ENCODE measurements around the gene FARS2.

The FARS2 gene

DNA sequence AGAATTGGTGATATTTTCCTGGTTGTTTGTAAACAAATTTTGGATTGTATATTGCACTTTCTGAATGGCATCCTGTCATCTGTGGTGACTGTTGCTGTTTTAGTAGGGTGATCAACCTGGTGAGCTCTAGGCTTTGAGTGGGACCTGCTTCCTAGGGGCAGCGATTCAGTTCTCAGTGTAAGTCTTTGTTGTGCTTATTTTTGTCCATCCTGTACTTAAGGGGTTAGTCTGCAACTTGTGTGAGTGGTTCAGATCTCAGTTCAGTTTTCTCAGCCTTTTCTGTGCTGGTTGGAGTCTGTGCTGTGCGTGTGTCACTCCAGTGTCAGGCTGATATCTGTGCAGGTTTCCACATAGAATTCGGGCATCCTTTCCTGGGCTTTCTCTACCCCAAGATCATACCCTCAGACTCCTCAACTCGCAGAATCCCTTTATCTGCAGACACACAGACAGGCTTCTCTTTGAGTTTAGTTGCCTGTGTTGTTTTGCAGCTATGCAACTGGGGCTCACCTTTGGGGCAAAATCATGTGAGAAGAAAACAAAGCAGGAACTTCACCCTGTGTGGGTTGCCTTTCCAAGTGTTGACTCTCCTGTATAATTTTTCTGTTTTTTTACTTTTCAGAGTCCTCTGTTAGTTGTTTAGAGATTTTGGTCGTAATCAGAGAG, 177.7 kb downstream of the FARS2 start:
- peaks cover 4% of the 10 kb centered on the region for H3K9me3 Mint-ChIP-seq
- H3K27me3 Mint-ChIP-seq, result no peaks in the 10 kb centered on the region
- H3K4me3 Mint-ChIP-seq, result no peak overlapping the region
- H3K4me1 Mint-ChIP-seq, result peaks cover 14% of the 10 kb centered on the region
- no peak for DNase-seq (ENCODE audit: low spot score in 2 of 2)
- H3K36me3 Mint-ChIP-seq, result peaks cover 35% of the 10 kb centered on the region
- ATAC-seq (ENCODE audit: low read depth), result no peak
- no peak overlapping the region for H3K27ac Mint-ChIP-seq

DNA sequence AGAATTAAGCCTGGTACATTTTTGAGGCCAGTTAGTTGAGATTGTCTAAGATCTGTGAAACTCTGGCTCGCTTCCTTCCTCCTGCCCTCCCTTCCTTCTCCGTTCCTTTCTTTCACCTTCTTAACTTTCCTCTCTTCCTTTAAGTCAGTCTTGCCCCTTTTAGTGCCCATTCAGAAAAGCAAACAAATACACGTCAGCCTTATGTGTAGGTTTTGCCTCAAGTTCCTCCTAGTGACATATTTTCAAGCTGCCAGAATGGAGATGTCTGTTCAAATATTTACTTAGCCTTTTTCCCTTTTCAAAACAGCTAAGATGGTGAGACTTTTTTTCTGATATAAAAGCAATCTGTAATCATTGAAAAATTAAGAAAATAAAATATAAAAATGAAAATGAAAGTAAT, 178.4 kb downstream of the FARS2 start:
- no peak overlapping the region for H3K27ac Mint-ChIP-seq
- peaks cover 14% of the 10 kb centered on the region for H3K4me1 Mint-ChIP-seq
- no peak for ATAC-seq (ENCODE audit: low read depth)

DNA sequence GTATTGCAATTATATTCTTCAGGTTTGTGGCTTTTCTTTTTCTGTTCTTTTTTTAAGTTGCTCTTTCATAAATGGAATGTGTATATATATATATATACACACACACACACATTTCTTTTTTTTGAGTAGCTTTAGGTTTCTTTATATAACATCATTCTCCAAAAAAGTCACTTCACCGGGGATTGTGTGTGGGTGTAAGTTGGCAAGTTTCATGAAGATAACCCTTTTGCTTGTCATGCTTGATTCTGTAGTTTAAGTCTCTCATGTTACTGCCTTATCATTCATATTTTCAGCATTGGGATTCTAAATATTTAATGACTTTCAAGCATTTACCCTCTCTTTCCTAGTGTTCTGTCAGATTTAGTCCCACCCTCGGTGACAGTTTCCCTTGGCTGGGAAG, 181.0 kb downstream of the FARS2 start:
- Mint-ChIP-seq H3K27me3 (no peaks in the 10 kb centered on the region), H3K9me3 (no peaks in the 10 kb centered on the region), H3K27ac (peak overlapping the region; percentile 67), H3K36me3 (peaks cover 20% of the 10 kb centered on the region), H3K4me1 (peaks cover 14% of the 10 kb centered on the region), H3K4me3 (no peak overlapping the region)
- DNase-seq (ENCODE audit: low spot score in 2 of 2), result no peak
- ATAC-seq (ENCODE audit: low read depth), result no peak

More for the DNA sequence above, 178.4 kb downstream of the FARS2 start:
- peaks cover 4% of the 10 kb centered on the region for H3K9me3 Mint-ChIP-seq
- no peak for DNase-seq (ENCODE audit: low spot score in 2 of 2)
- peaks cover 32% of the 10 kb centered on the region for H3K36me3 Mint-ChIP-seq
- H3K27me3 Mint-ChIP-seq, result no peaks in the 10 kb centered on the region
- no peak overlapping the region for H3K4me3 Mint-ChIP-seq

DNA sequence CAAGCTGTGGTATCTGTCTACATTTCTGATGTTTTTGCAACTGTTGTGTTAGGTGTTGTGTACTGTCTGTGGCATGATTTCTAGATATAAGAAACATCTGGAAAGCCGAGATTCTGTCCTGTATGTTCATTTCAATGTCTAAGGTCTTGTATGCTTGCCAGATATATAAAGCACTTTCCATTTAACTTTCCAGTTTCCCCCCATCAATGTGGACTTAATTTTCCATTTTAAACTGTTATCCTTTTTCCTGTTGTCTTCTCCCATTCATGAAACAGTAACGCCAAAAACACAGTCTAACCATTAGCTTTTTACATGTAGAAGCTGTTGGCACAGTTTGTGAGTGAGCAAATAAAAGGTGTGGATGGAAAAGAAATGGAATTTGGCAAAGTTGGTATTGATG, 181.6 kb downstream of the FARS2 start:
- Mint-ChIP-seq H3K4me3 (no peak overlapping the region), H3K36me3 (peaks cover 17% of the 10 kb centered on the region), H3K9me3 (no peaks in the 10 kb centered on the region), H3K27me3 (no peaks in the 10 kb centered on the region), H3K4me1 (peaks cover 14% of the 10 kb centered on the region), H3K27ac (peak overlapping the region; percentile 67)
- no peak for ATAC-seq (ENCODE audit: low read depth)
- DNase-seq (ENCODE audit: low spot score in 2 of 2), result no peak

DNA sequence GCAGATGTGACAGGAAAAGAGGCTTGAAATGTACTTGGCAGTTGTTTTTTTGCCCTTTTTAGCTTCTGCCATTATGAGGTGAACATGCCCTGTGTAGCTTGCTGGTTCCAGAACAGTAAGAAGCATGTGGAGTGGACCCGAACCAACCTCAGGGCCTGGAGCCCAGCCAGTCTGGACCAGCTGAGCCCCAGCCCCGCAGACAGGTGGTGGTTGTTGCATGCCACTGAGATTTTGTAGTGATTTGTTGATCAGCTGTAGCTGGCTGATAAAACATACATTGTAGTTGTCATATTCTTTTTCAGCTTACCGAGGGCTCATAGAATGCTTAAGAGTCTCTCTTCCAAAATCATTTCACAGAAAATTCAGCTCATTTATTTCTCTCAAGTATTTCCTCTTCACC, 182.2 kb downstream of the FARS2 start:
- H3K9me3 Mint-ChIP-seq, result no peaks in the 10 kb centered on the region
- no peaks in the 10 kb centered on the region for H3K27me3 Mint-ChIP-seq
- no peak for ATAC-seq (ENCODE audit: low read depth)
- no peak overlapping the region for H3K4me3 Mint-ChIP-seq
- H3K27ac Mint-ChIP-seq, result no peak overlapping the region
- no peak for DNase-seq (ENCODE audit: low spot score in 2 of 2)
- peaks cover 14% of the 10 kb centered on the region for H3K4me1 Mint-ChIP-seq
- peaks cover 18% of the 10 kb centered on the region for H3K36me3 Mint-ChIP-seq

DNA sequence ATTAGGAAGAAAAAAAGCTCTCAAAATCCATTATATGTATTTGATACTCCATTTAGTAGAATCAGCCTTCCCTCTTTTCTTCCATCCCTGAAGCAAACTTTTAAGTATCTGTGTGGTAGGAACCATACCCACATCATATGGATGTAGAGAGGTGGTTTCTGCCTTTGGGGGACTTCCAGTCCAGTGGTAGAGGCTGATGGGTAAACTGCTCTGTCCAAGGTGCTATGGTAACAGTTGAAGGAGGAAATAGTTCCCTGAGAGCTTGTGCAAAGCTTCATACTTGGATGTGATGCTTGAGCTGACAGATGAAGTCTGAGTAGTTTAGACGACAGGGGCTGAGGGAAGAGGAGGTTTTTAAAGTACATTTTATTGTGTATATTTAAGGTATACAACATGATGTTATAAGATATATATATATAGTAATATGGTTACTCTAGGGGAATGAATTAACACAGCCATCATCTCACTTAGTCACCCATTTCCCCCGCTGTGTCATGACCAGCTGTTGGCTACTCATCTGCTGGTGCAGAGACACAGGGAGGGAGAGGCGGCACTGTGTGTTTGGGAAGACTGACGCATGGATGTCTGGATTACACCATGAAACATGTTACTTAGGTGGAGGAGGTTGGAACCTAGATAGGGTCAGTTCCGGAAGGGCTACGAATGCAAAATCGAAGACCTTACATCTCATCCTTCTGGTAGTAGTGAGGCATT, 185.2 kb downstream of the FARS2 start:
- Mint-ChIP-seq H3K4me3 (no peak overlapping the region), H3K9me3 (no peaks in the 10 kb centered on the region)
- DNase-seq (ENCODE audit: low spot score in 2 of 2), result no peak

DNA sequence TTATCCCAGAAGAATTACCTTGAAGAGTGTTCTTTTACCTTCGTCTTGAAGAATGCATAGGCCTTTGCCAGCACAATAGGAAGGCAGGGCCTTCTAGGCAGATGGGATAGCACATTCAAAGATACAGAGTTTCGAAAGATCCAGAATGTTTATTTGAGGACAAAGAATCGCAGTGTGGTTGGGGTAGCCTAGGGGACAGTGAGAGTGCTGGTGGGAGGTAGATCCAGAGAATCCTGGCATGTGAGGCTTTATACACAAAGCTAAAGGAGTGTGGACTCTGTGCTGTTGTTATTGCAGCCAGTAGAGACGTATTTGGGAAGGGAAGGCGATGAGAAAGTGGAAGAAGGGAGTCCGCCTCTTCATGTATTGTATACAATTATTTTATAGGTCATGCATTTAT, 186.6 kb downstream of the FARS2 start:
- Mint-ChIP-seq H3K27ac (no peak overlapping the region), H3K27me3 (no peaks in the 10 kb centered on the region), H3K9me3 (no peaks in the 10 kb centered on the region), H3K36me3 (peaks cover 21% of the 10 kb centered on the region), H3K4me3 (no peak overlapping the region), H3K4me1 (peaks cover 4% of the 10 kb centered on the region)
- ATAC-seq (ENCODE audit: low read depth), result no peak
- no peak for DNase-seq (ENCODE audit: low spot score in 2 of 2)

More for the DNA sequence above, 185.2 kb downstream of the FARS2 start:
- Mint-ChIP-seq H3K4me1 (peaks cover 6% of the 10 kb centered on the region), H3K27me3 (no peaks in the 10 kb centered on the region), H3K27ac (no peak overlapping the region), H3K36me3 (peaks cover 20% of the 10 kb centered on the region)
- no peak for ATAC-seq (ENCODE audit: low read depth)

DNA sequence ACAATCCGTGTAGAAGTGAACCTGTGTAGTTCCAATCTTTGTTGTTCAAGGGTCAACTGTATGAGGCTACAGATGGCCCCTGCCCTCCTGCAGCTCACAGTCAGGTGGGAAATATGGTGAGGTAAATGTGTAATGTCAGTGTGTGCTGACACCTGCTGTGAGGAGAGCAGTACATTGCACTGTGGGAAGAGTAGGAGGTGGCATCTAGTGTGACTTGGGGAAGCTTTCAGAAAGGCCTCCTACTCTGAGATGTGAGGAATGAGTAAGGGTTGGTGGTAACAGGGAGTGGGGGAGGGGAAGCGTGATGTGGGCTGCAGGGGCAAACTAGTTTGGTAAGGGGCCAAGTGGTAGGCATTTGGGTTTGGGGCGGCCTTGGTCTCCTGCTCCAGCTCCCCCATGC, 188.8 kb downstream of the FARS2 start:
- Mint-ChIP-seq H3K27me3 (no peaks in the 10 kb centered on the region), H3K4me1 (peaks cover 3% of the 10 kb centered on the region), H3K9me3 (no peaks in the 10 kb centered on the region), H3K36me3 (peaks cover 22% of the 10 kb centered on the region), H3K4me3 (no peak overlapping the region), H3K27ac (no peak overlapping the region)
- ATAC-seq (ENCODE audit: low read depth) (no peak), DNase-seq (ENCODE audit: low spot score in 2 of 2) (no peak)

DNA sequence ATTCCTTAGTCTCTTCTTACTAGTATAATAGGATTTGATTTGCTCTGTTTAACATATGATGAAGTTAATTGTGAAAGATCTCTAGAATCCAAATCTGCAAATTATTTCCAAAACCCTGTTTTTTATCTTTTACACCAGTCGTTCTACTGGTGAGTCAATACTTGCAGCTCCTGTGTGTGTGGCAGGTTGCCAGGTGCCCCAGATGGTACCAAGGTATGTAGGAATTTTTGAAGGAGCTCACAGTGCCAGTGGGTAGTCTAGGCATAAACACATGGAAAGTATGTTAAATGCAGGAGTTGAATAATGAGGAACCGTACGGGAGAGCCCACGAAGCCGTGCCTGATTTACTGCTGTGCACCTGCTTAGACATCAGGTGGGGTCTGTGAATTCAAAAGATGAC, 192.2 kb downstream of the FARS2 start:
- H3K27me3 Mint-ChIP-seq, result no peaks in the 10 kb centered on the region
- H3K27ac Mint-ChIP-seq, result no peak overlapping the region
- peaks cover 7% of the 10 kb centered on the region for H3K4me1 Mint-ChIP-seq
- peaks cover 19% of the 10 kb centered on the region for H3K36me3 Mint-ChIP-seq
- no peaks in the 10 kb centered on the region for H3K9me3 Mint-ChIP-seq
- no peak overlapping the region for H3K4me3 Mint-ChIP-seq
- ATAC-seq (ENCODE audit: low read depth) (no peak), DNase-seq (ENCODE audit: low spot score in 2 of 2) (no peak)

DNA sequence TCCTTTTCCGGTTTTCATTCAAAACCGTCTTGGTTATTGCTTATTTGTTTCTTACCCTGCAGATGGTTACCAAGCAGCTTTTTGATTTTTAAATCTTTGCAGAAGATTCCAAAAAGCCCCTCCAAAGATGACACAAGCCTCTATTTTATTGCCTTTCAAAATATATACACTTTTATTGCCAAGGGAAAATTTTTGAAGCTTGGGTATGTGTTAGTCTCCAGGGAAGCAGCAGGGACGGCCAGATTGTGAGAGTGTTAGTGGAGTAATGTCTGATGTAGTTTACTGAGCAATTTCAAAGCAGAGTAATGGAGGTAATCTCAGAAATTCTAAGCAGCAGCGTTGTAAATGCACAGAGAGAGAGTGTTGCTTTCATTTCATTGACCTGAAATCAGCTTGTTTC, 193.8 kb downstream of the FARS2 start:
- ATAC-seq (ENCODE audit: low read depth) (no peak), DNase-seq (ENCODE audit: low spot score in 2 of 2) (no peak)
- H3K9me3 Mint-ChIP-seq, result no peaks in the 10 kb centered on the region
- H3K4me3 Mint-ChIP-seq, result no peak overlapping the region
- H3K27ac Mint-ChIP-seq, result no peak overlapping the region
- peaks cover 9% of the 10 kb centered on the region for H3K4me1 Mint-ChIP-seq
- H3K36me3 Mint-ChIP-seq, result peaks cover 22% of the 10 kb centered on the region
- no peaks in the 10 kb centered on the region for H3K27me3 Mint-ChIP-seq

DNA sequence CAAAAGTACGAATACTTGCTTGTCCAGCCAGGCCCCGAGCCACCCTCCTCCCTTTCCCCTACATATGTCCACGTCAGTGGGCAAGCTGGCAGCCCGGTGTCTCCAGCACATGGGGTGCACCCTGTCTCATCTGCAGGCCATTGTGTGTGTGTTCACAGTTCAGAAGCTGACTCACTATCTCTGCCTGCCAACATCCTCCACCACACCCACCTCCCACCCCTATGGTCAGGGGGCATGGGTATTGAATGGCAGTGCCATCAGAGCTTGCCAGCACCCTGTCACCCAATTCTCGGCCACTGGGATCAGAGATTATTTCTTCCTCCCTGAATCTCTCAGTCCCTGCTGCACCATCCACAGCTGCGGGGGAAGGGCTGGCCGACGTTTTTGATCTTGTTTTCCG, 195.7 kb downstream of the FARS2 start:
- Mint-ChIP-seq H3K27me3 (no peaks in the 10 kb centered on the region), H3K9me3 (no peaks in the 10 kb centered on the region), H3K4me3 (no peak overlapping the region), H3K27ac (no peak overlapping the region), H3K36me3 (peaks cover 24% of the 10 kb centered on the region), H3K4me1 (peaks cover 11% of the 10 kb centered on the region)
- no peak for ATAC-seq (ENCODE audit: low read depth)
- DNase-seq (ENCODE audit: low spot score in 2 of 2), result no peak

DNA sequence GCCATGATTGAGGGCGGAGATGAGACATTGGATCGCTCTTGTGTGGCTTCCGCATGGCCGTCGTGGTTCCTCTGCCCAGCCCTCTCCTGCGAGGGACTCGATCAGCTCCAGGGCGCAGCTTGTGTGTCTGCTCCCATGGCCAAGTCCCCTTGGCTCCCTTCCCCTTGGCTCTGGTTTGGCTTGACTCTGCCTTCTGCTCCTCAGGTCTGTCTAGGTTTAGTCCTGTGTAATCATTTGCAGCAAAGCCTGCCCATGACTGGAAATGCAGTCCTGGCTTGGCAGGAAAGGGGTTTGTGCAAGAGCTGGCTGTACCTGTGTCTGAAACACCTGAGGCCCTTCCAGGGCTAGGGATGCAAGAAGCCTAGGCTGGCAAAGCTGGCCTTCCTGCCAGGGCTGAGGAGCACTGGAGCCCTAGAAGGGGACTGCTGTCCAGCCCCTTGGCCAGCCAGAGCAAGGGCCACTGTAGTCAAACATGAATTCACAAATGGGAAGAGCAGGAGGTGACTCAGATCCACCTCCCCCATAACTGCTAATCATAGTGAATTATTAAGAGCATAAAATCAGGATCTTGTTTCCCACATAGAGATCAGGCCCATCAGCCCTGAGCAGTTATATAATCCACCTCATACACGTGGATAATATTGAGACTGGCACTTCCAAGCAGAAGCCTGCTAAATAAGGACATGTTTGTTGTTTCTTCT, 196.8 kb downstream of the FARS2 start:
- Mint-ChIP-seq H3K9me3 (no peaks in the 10 kb centered on the region), H3K4me3 (no peak overlapping the region), H3K27ac (no peak overlapping the region), H3K27me3 (no peaks in the 10 kb centered on the region), H3K36me3 (peaks cover 24% of the 10 kb centered on the region), H3K4me1 (peaks cover 11% of the 10 kb centered on the region)
- ATAC-seq (ENCODE audit: low read depth) (no peak), DNase-seq (ENCODE audit: low spot score in 2 of 2) (no peak)

DNA sequence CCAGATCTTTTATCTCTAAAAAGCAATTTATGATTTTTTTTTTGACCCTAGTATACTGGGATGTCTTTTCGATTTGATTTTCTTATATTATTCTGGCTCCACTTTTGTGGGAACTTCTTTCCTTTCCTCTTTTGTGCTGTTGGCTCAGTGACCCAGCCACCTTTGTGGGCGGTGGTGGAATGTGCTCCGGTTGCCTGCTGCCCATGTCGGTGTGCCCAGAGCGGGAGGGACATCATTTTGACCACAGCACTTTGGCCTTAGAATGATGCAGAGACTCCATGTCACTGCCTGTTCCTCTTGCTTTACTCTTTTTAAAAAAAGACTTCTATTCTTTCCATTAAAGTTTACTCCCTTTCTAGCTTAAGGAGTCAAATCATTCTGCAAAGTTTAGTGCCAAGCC, 198.0 kb downstream of the FARS2 start:
- ATAC-seq (ENCODE audit: low read depth) (no peak), DNase-seq (ENCODE audit: low spot score in 2 of 2) (no peak)
- Mint-ChIP-seq H3K4me1 (peaks cover 11% of the 10 kb centered on the region), H3K9me3 (no peaks in the 10 kb centered on the region), H3K4me3 (no peak overlapping the region), H3K36me3 (peaks cover 23% of the 10 kb centered on the region), H3K27ac (no peak overlapping the region), H3K27me3 (no peaks in the 10 kb centered on the region)

DNA sequence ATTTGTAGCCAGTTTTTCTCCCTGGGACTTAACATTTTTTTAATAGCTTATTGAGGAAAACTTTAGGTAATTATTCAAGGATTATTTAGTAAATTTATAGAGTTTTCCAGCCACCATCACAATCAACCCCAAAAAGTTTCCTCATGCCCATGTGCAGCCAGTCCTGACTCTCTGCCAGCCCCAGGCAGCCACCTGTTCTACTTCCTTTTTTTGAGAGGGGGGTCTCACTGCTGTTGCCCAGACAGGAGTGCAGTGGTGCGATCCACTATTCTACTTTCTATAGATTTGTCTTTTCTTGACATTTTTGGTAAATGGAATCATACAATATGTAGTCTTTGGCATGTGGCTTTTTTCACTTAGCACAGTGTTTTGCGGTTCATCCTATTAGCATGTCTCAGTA, 200.1 kb downstream of the FARS2 start:
- Mint-ChIP-seq H3K4me3 (no peak overlapping the region), H3K36me3 (peaks cover 19% of the 10 kb centered on the region), H3K27ac (no peak overlapping the region), H3K27me3 (no peaks in the 10 kb centered on the region), H3K4me1 (peaks cover 8% of the 10 kb centered on the region), H3K9me3 (no peaks in the 10 kb centered on the region)
- ATAC-seq (ENCODE audit: low read depth), result no peak
- DNase-seq (ENCODE audit: low spot score in 2 of 2), result no peak

Measured in memory B cell (primary cell).